ENCODE measurements around the gene HTR1B.

DNA sequence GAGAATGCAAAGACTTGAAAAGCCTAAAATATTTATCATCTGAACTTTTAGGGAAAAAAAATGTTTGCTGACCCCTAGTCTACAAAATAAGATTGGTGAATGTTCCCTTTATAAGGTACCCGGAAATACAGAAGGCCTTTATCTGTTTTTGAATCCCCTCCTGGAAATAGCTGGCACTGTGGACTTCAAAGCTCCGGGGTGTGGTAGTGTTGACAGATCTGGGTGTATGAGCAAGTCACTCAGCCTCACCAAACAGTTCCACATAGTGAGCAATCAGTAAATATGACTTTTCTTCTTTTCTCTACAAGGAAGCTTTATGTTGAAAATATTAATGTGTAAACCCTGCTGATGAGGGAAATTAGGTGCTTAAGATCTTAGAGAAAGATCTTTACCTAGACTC is 29.2 kb upstream of the HTR1B start:
- TF ChIP-seq, protein P1, sequence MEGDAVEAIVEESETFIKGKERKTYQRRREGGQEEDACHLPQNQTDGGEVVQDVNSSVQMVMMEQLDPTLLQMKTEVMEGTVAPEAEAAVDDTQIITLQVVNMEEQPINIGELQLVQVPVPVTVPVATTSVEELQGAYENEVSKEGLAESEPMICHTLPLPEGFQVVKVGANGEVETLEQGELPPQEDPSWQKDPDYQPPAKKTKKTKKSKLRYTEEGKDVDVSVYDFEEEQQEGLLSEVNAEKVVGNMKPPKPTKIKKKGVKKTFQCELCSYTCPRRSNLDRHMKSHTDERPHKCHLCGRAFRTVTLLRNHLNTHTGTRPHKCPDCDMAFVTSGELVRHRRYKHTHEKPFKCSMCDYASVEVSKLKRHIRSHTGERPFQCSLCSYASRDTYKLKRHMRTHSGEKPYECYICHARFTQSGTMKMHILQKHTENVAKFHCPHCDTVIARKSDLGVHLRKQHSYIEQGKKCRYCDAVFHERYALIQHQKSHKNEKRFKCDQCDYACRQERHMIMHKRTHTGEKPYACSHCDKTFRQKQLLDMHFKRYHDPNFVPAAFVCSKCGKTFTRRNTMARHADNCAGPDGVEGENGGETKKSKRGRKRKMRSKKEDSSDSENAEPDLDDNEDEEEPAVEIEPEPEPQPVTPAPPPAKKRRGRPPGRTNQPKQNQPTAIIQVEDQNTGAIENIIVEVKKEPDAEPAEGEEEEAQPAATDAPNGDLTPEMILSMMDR (IDR thresholded peaks at IDR 0.05 in 2 of 3, conservative IDR thresholded peaks at IDR 0.05 in 1 of 3; ENCODE audit: insufficient read depth in 2 of 3, low read depth in 1 of 3, low read length in 3 of 3): no peak
- TF ChIP-seq SREBF2 (CRISPR knock-in tag; IDR thresholded peaks at IDR 0.05) (no peak), ZNF184 (CRISPR knock-in tag; IDR thresholded peaks at IDR 0.05) (no peak), ZBTB8A (IDR thresholded peaks at IDR 0.05; ENCODE audit: partially characterized antibody) (no peak), ETV6 (IDR thresholded peaks at IDR 0.05; ENCODE audit: borderline replicate concordance in 1 of 2, low read depth in 2 of 2, low read length in 1 of 2) (no peak), ETV6 (CRISPR knock-in tag; IDR thresholded peaks at IDR 0.05; ENCODE audit: borderline replicate concordance) (no peak)
